HG03565 (cell line): ENCODE results near the gene CECR2.
"Not testable (repeated sequence)": the region's sequence is repeated elsewhere in the genome, so short reads cannot be mapped to it uniquely, and the experiment has no call there.

Experiments
- ATAC-seq: cut with Tn5 transposase; IDR thresholded peaks from one replicate; pipeline ENCODE4 v1.9.1; 2021; ENCODE audit warnings: mild to moderate bottlenecking, moderate library complexity; ENCODE audit not compliant: unreplicated experiment

Gene CECR2

DNA sequence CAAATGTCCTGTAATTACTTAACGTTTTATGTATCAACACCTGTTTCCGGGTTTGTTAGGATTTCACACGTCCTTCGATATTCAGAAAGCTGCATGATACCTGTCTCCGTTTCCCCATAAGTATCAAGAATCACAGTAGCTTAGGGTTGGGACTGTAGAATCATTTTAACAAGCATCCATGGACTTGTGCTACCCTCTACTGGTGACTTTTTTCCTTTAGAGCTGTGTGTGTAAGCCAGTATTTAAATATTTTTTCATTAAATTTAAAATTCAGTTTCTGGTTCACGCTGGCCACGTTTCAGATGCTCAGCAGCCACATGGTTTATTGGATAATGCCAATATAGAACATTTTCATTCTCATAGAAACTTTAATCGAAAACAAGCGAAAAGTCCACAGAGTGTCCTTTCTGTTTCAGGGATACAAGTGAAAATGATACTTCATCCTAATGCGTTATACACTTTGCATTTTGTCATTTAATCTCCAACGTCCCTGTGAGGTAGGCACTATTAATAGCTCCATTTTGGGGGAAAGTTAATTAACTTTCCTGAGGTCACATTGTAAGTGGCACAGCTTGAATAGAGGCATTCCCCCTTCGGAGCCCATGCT lies 132.5 kb downstream of the CECR2 start:
- ATAC-seq, result no peak

GRCh38 chr22:17508110-17508509 lies 138.8 kb downstream of the CECR2 start:
- no peak for ATAC-seq

DNA sequence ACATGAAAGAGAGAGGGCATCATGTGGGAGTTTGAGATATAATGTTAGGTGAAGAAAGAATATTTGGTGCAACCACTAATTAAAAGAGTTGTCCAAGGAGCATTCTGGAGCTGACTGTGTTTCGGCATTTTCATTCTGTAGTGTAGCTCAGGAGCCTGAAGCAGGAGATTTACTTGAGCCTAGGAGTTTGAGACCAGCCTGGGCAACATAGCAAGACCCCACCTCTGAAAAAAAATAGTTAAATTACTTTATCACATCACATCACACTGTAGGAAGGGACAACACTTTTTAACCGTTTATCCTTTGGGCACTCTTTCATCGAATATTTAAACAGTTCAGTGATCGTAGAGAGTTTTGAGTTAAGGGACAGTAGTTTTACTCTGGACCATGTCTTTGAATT lies 143.7 kb downstream of the CECR2 start:
- no peak for ATAC-seq

GRCh38 chr22:17513612-17514011 lies 144.4 kb downstream of the CECR2 start:
- no peak for ATAC-seq

GRCh38 chr22:17514084-17514483 lies 144.8 kb downstream of the CECR2 start:
- no peak for ATAC-seq

DNA sequence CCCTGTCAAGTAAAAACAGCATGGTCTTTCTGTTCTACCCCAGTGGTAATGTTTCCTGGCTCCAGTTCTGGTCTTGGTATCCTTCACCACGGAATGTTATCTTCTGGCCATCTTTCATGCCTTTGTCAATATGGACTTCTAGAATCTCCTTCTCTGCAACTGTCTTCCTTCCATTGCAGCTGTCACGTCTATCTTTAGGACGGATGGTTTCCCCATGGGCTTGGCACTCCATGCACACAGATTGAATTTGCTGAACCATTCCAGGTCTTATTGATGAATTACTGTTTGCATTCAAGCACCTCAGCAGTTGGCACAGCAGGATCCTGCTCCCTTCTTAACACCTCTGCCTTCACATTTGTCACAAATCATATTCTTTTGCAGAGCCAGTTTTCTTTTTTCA lies 149.1 kb downstream of the CECR2 start:
- ATAC-seq, result no peak

DNA sequence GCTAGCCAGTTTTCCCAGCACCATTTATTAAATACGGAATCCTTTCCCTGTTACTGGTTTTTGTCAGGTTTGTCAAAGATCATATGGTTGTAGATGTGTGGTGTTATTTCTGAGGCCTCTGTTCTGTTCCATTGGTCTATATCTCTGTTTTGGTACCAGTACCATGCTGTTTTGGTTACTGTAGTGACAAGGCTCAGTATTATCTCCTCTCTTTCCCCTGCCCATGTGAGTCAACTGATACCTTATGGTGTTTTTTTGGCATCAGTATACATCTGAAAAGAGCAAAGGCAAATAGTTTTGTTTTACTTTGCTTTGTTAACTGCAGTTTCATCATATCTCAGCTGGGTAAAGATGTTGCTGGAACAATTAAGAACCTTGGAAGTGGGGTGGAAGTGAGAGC lies 152.7 kb downstream of the CECR2 start:
- ATAC-seq, result not testable (repeated sequence)

GRCh38 chr22:17523925-17524324 lies 154.7 kb downstream of the CECR2 start:
- ATAC-seq, result no peak

DNA sequence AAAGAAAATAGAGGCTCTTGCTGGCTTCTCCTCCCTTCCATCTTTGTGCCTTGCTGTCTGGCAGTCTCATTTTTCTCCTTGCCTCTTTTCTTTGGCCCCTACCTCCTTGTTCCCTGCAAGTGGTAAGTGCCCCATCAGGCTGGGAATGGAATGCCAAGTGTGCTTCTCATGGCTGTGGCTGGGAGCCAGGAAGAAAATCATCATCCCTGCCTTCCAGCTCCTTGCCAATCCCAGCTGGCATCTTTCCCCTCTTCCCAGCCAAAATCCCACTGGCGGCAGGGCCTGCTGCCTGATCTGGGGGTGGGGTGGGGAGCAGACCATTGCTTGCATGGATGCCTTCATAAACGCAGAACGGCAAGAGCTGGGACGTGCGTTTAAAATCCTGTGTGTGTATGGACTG lies 167.0 kb downstream of the CECR2 start:
- no peak for ATAC-seq

- no peak for ATAC-seq
Observed at GRCh38 chr22:17537155-17537554, 167.9 kb downstream of the CECR2 start.

GRCh38 chr22:17540481-17540880 lies 171.2 kb downstream of the CECR2 start:
- no peak for ATAC-seq

GRCh38 chr22:17541476-17541875 lies 172.2 kb downstream of the CECR2 start:
- ATAC-seq, result no peak

- ATAC-seq, result no peak
Observed at GRCh38 chr22:17542452-17542851, 173.2 kb downstream of the CECR2 start.

DNA sequence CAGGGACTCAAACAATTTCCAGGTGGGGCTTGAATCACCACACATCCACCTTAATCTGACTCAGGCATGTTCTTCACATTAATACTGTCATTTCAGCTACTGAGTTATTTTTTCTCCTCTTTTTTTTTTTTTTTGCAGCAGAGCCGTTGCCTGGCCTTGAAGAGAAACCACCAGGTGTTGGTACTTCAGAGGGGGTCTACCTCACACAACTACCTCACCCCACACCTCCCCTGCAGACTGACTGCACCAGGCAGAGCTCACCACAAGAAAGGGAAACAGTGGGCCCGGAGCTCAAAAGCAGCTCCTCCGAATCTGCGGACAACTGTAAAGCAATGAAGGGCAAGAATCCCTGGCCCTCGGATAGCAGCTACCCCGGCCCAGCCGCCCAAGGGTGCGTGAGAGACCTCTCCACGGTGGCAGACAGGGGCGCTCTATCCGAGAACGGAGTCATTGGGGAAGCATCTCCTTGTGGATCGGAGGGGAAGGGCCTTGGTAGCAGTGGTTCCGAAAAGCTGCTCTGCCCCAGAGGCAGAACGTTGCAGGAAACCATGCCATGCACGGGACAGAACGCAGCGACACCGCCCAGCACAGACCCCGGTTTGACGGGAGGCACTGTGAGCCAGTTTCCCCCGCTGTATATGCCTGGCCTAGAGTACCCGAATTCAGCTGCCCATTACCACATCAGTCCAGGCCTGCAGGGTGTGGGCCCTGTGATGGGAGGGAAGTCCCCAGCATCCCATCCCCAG lies 178.9 kb downstream of the CECR2 start:
- ATAC-seq, result no peak

DNA sequence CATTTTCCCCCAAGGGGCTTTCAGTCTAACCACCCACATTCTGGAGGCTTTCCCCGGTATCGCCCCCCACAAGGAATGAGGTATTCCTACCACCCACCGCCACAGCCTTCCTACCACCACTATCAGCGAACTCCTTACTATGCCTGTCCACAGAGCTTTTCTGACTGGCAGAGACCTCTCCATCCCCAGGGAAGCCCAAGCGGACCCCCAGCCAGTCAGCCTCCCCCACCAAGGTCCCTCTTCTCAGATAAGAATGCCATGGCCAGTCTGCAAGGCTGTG lies 179.4 kb downstream of the CECR2 start:
- ATAC-seq, result no peak

- no peak for ATAC-seq
Observed at GRCh38 chr22:17549183-17549582, 179.9 kb downstream of the CECR2 start.

GRCh38 chr22:17549655-17550054 lies 180.4 kb downstream of the CECR2 start:
- no peak for ATAC-seq

DNA sequence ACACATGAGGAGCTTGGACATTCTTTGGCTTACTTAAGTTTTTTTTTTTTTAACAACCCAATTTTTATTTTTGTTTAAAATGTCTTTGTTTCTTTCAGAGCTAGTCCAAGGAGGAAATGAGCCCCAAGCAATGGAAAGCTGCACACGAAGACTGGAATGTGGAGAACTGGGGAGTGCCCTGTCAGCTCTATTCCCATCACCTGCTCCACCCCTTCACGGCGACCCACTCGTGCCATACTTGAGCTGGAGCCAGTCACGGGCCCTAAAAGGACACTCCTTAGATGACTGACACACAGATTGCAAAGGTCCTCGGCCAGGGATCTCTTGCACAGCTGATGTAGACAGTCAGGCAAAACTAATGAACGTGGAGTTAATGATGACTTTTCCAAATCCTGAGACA lies 183.5 kb downstream of the CECR2 start:
- no peak for ATAC-seq

DNA sequence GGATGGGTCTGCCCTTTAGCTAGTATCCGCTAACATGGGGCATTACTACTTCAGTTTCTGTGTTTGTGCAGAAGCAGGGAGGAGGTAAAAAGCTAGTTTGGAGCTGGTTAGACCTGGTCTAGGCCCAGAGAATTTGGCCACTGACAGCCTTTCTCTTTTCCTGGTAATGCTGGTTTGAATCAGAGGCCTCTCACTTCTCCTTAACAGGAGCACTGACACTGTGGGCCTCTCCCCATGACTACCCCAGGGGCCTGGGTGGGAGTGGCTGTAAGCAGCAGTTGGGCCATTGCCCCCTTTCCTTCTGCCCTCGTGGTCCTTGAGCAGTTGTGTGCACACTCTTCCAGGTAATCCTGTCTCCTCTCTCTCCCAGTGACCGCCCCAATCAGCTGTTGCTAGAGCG lies 185.6 kb downstream of the CECR2 start:
- ATAC-seq, result no peak

GRCh38 chr22:17559188-17559587 lies 189.9 kb downstream of the CECR2 start:
- no peak for ATAC-seq

DNA sequence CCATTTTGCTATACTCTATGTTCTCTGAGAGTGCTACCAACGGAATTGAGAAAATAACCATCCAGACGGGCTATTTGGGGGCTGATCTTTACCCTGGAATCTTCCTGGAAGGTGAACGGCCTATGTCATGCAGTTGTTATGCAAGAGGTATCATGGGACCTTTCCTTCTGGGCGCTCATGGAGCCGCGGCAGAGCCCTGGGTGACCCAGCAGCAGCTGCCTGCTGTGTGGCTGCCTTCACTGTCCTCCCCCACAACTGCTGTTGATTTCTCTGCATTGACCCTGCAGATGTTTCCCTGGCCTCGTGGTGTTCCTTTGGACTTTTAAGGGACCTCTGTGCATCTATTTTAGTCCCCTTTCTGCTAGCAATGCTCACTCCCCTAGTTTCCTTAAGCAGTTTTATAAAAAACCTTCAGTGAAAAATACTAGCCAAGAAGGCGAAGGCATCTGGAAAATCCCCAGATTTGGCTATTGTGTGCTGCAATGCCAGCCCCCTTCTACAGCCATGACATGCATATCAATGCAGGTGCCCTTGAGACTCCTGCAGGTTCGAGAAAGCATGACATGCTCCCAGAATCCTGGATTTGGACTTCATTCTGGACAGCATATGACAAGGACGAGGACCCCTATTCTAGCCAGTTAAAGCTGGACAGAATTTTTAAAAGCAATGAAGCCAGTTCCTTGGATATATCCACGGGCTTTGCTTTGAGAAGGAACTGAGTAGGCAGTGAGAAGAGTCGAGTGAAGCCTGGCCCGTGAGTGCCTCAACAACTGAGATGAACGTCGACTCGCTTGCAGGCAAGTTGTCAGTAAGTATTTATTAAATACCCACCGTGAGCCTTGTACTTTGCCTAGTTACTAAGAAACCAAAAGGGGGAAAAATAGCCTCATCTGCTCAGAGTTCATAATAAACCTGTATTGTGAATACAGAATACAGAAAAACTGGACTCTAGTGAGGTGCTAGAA lies 193.9 kb downstream of the CECR2 start, which contains the start of gene SLC25A18:
TSS of gene SLC25A18 (plus strand) at position 593 of the 965 bp plus-strand sequence. CDS start 16,447 bp downstream, outside the sequence.
- ATAC-seq, result no peak

DNA sequence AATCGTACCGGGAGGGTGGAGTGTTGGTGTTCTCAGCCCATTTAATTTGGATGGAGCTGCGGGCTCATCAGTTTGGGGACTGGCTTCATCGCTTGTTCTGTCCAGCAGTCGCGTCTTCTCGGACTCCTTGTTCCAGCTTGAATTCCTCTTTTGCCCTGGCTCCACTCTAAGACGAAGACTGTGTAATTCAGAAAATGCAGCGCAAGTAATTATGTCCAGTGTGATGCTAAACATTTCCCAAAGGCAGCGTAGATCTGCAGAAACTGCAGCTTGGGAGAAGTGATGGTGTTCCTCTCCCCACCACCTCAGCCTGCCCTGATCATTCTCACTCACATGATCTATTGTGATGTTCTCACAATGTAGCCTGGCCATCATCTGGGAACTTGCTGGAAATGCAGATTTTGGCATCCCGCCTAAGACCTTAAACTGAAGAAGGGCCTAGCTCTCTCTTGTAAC lies 194.7 kb downstream of the CECR2 start:
- ATAC-seq, result no peak
